ENCODE results near the gene SORCS2.

Gene SORCS2

GRCh38 chr4:7458477-7458876, 266.1 kb downstream of the SORCS2 start:
- TF ChIP-seq EZH2phosphoT487 (IDR thresholded peaks at IDR 0.05; ENCODE audit: low read depth) (no peak), CTCF (IDR thresholded peaks at IDR 0.05; ENCODE audit: low read depth, low read length) (no peak)
- Histone ChIP-seq H3K4me3 (ENCODE audit: low read length) (no peak overlapping the region), H3K9ac (ENCODE audit: low read length) (no peak overlapping the region), H3K4me2 (ENCODE audit: low read length) (no peak overlapping the region), H3K27ac (ENCODE audit: low read length) (no peak overlapping the region), H3K27me3 (ENCODE audit: low read depth, low read length) (no peaks in the 10 kb centered on the region), H3K9me3 (ENCODE audit: insufficient read depth, low read length) (no peaks in the 10 kb centered on the region), H3K4me1 (ENCODE audit: low read length) (no peaks in the 10 kb centered on the region), H3K79me2 (ENCODE audit: low read length) (no peaks in the 10 kb centered on the region), H2AFZ (ENCODE audit: low read depth, low read length) (no peak overlapping the region), H3K36me3 (replicated peaks; ENCODE audit: low read depth, low read length) (no peaks in the 10 kb centered on the region), H4K20me1 (ENCODE audit: insufficient read depth, low read length) (no peaks in the 10 kb centered on the region)

DNA sequence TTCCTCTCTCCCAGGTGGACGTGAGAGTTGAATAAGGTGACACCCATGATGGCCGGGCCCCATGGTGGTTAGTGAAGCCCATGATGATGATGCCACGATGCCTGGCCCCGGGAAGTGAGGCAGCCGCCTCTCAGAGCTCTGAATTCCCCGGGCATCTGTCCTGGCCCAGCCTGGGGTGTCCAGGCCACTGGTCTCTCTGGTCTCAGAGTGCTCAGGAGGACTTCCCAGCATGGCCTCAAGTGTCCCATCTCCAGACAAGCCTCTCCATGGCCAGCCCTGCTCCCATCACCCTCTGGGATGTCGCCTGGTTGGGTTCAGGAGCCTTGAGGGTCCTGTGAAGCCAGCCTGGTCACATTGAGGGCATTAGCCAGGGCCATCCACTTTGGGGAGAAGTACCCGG, 267.1 kb downstream of the SORCS2 start:
- Histone ChIP-seq H3K4me3 (ENCODE audit: low read length) (no peak overlapping the region), H3K4me1 (ENCODE audit: low read length) (no peaks in the 10 kb centered on the region), H2AFZ (ENCODE audit: low read depth, low read length) (no peak overlapping the region), H3K27ac (ENCODE audit: low read length) (no peak overlapping the region), H4K20me1 (ENCODE audit: insufficient read depth, low read length) (no peaks in the 10 kb centered on the region), H3K4me2 (ENCODE audit: low read length) (no peak overlapping the region), H3K9ac (ENCODE audit: low read length) (no peak overlapping the region), H3K36me3 (replicated peaks; ENCODE audit: low read depth, low read length) (no peaks in the 10 kb centered on the region), H3K9me3 (ENCODE audit: insufficient read depth, low read length) (no peaks in the 10 kb centered on the region), H3K79me2 (ENCODE audit: low read length) (no peaks in the 10 kb centered on the region), H3K27me3 (ENCODE audit: low read depth, low read length) (no peaks in the 10 kb centered on the region)
- TF ChIP-seq EZH2phosphoT487 (IDR thresholded peaks at IDR 0.05; ENCODE audit: low read depth) (no peak), CTCF (IDR thresholded peaks at IDR 0.05; ENCODE audit: low read depth, low read length) (no peak)

GRCh38 chr4:7460566-7460965, 268.2 kb downstream of the SORCS2 start:
- no peaks in the 10 kb centered on the region for H3K27me3 ChIP-seq (ENCODE audit: low read depth, low read length)
- TF ChIP-seq CTCF (IDR thresholded peaks at IDR 0.05; ENCODE audit: low read depth, low read length): no peak
- no peak overlapping the region for H3K4me3 ChIP-seq (ENCODE audit: low read length)
- H3K36me3 ChIP-seq (replicated peaks; ENCODE audit: low read depth, low read length): no peaks in the 10 kb centered on the region
- no peak overlapping the region for H3K9ac ChIP-seq (ENCODE audit: low read length)
- H3K27ac ChIP-seq (ENCODE audit: low read length): no peak overlapping the region
- no peaks in the 10 kb centered on the region for H3K79me2 ChIP-seq (ENCODE audit: low read length)
- H2AFZ ChIP-seq (ENCODE audit: low read depth, low read length): no peak overlapping the region
- no peak overlapping the region for H3K4me2 ChIP-seq (ENCODE audit: low read length)
- H3K4me1 ChIP-seq (ENCODE audit: low read length): no peaks in the 10 kb centered on the region
- H3K9me3 ChIP-seq (ENCODE audit: insufficient read depth, low read length): no peaks in the 10 kb centered on the region
- no peaks in the 10 kb centered on the region for H4K20me1 ChIP-seq (ENCODE audit: insufficient read depth, low read length)

DNA sequence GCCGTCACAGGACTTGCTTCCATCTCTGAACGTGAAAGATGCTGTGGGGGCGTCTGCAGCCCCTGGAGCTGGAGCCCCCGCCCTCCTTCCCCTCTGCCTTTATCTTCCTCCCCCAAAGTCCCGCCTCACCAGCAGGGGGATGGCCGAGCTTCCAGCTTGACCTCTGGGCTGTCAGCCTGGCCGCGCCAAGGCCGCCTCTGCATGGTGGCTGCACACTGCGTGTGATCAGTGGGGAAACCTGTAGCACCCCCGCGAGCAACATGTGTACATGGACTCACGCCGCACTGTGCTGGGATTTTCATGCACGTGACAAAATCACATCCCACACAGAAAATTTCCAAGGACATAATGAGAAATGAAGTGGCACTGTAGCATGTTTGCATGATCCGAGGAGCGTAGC, 268.9 kb downstream of the SORCS2 start:
- Histone ChIP-seq H3K27me3 (ENCODE audit: low read depth, low read length) (no peaks in the 10 kb centered on the region), H3K36me3 (replicated peaks; ENCODE audit: low read depth, low read length) (no peaks in the 10 kb centered on the region), H3K9me3 (ENCODE audit: insufficient read depth, low read length) (no peaks in the 10 kb centered on the region)

More for the DNA sequence above, 268.9 kb downstream of the SORCS2 start:
- no peaks in the 10 kb centered on the region for H4K20me1 ChIP-seq (ENCODE audit: insufficient read depth, low read length)
- H3K9ac ChIP-seq (ENCODE audit: low read length): no peak overlapping the region
- H3K27ac ChIP-seq (ENCODE audit: low read length): no peak overlapping the region
- H2AFZ ChIP-seq (ENCODE audit: low read depth, low read length): no peak overlapping the region
- H3K4me1 ChIP-seq (ENCODE audit: low read length): no peaks in the 10 kb centered on the region
- no peaks in the 10 kb centered on the region for H3K79me2 ChIP-seq (ENCODE audit: low read length)
- no peak overlapping the region for H3K4me3 ChIP-seq (ENCODE audit: low read length)
- TF ChIP-seq CTCF (IDR thresholded peaks at IDR 0.05; ENCODE audit: low read depth, low read length) (no peak), EZH2phosphoT487 (IDR thresholded peaks at IDR 0.05; ENCODE audit: low read depth) (no peak)
- H3K4me2 ChIP-seq (ENCODE audit: low read length): no peak overlapping the region
